Mesendoderm (in vitro differentiated cells): ENCODE data around the gene EXTL1. TPM values are rescaled to one million over a fixed set of nuclear protein-coding genes. Genes with fewer than 3 reads are reported as not detected.

Experiments
- DNase-seq: peaks from one replicate; pipeline ENCODE4 v3.0.0; 2013
- H2AK5ac ChIP-seq: 2 replicates; pipeline ENCODE4 v1.6.1; 2013; ENCODE audit warnings: low read length, inconsistent platforms
- H2BK120ac ChIP-seq: 2 replicates; pipeline ENCODE4 v1.6.1; 2013; ENCODE audit warnings: low read depth, mild to moderate bottlenecking, low read length, moderate library complexity, mixed read lengths
- H2BK15ac ChIP-seq: replicated peaks from 2 replicates; pipeline ENCODE4 v1.6.1; 2013; ENCODE audit warnings: low read depth, mild to moderate bottlenecking, moderate library complexity
- H2BK5ac ChIP-seq: 2 replicates; pipeline ENCODE4 v1.6.1; 2013; ENCODE audit warnings: low read length, inconsistent platforms
- H3K18ac ChIP-seq: 2 replicates; pipeline ENCODE4 v1.6.1; 2013; ENCODE audit warnings: mild to moderate bottlenecking, low read length, mixed read lengths
- H3K23ac ChIP-seq: one replicate; pipeline ENCODE4 v1.6.1; 2013; ENCODE audit warnings: low read length
- H3K27ac ChIP-seq: 2 replicates; pipeline ENCODE4 v1.5.1; 2013; ENCODE audit warnings: low read depth, mild to moderate bottlenecking, inconsistent platforms, low read length, moderate library complexity
- H3K27me3 ChIP-seq: 2 replicates; pipeline ENCODE4 v1.6.1; 2013; ENCODE audit warnings: low read length, control low read depth, mild to moderate bottlenecking, inconsistent platforms; ENCODE audit not compliant: insufficient read depth, poor library complexity
- H3K36me3 ChIP-seq: 2 replicates; pipeline ENCODE4 v1.6.1; 2013; ENCODE audit warnings: low read length, inconsistent platforms; ENCODE audit not compliant: control insufficient read depth, insufficient read depth
- H3K4ac ChIP-seq: one replicate; pipeline ENCODE4 v1.6.1; 2013; ENCODE audit warnings: low read depth, mild to moderate bottlenecking, low read length, moderate library complexity
- H3K4me1 ChIP-seq: 2 replicates; pipeline ENCODE4 v1.6.1; 2013; ENCODE audit warnings: low read depth, low read length, inconsistent platforms; ENCODE audit not compliant: control insufficient read depth
- H3K4me2 ChIP-seq: 2 replicates; pipeline ENCODE4 v1.6.1; 2013; ENCODE audit warnings: low read length
- H3K4me3 ChIP-seq: 2 replicates; pipeline ENCODE4 v1.5.1; 2013; ENCODE audit warnings: mild to moderate bottlenecking, low read length
- H3K56ac ChIP-seq: one replicate; pipeline ENCODE4 v1.6.1; 2013; ENCODE audit warnings: low read length
- H3K79me1 ChIP-seq: 2 replicates; pipeline ENCODE4 v1.6.1; 2013; ENCODE audit warnings: low read length, inconsistent platforms
- H3K79me2 ChIP-seq: 2 replicates; pipeline ENCODE4 v1.6.1; 2013; ENCODE audit warnings: mild to moderate bottlenecking, low read length; ENCODE audit not compliant: control insufficient read depth, insufficient read depth
- H3K9ac ChIP-seq: 2 replicates; pipeline ENCODE4 v1.6.1; 2013; ENCODE audit warnings: low read length, inconsistent platforms
- H4K5ac ChIP-seq: one replicate; pipeline ENCODE4 v1.6.1; 2013; ENCODE audit warnings: low read length
- H4K8ac ChIP-seq: one replicate; pipeline ENCODE4 v1.6.1; 2013; ENCODE audit warnings: low read depth, mild to moderate bottlenecking, control low read depth, low read length, moderate library complexity
- WGBS: extraction: QIAGEN DNeasy Blood & Tissue Kit; methylation state at CpG from one replicate; pipeline ENCODE4 v1.1.7; 2013; ENCODE audit warnings: low lambda C conversion rate, missing lambda C conversion rate; ENCODE audit not compliant: insufficient coverage; ENCODE audit errors: extremely low coverage; 5-methylcytosine and 5-hydroxymethylcytosine counted together
- polyA plus RNA-seq, 2 experiments: library from polyadenylated mRNA; stranded (reverse); fragments of 200-250 nt; gene quantifications; one replicate each; pipeline ENCODE4 v1.2.3, GENCODE V29; 2013

EXTL1 gene
- polyA plus RNA-seq (2013, experiment 1 of 2): 0.21 TPM
- polyA plus RNA-seq (2013, experiment 2 of 2): 0.17 TPM

GRCh38 chr1:26021647-26022403, at the start of gene EXTL1:
Gene EXTL1 (plus strand): TSS chr1:26021775. CDS start chr1:26022647, 872 bp downstream.
- H4K5ac ChIP-seq: no peak within 1 kb of the TSS
- no peaks in the 10 kb centered on the region for H3K36me3 ChIP-seq
- no peaks in the 10 kb centered on the region for H3K4me1 ChIP-seq
- H3K79me2 ChIP-seq: no peaks in the 10 kb centered on the region
- no peak within 1 kb of the TSS for H2BK120ac ChIP-seq
- H2AK5ac ChIP-seq: no peak within 1 kb of the TSS
- H3K27me3 ChIP-seq: no peaks in the 10 kb centered on the region
- no peak within 1 kb of the TSS for H3K27ac ChIP-seq
- peak within 1 kb of the TSS; percentile 60 for H3K9ac ChIP-seq
- H3K4ac ChIP-seq: no peak within 1 kb of the TSS
- H2BK5ac ChIP-seq: no peak within 1 kb of the TSS
- H3K4me2 ChIP-seq: peak within 1 kb of the TSS; percentile 35
- no peak within 1 kb of the TSS for H3K23ac ChIP-seq
- H3K18ac ChIP-seq: no peak within 1 kb of the TSS
- no peak within 1 kb of the TSS for H4K8ac ChIP-seq
- no peak within 1 kb of the TSS for H3K4me3 ChIP-seq
- peak within 1 kb of the TSS; percentile 78 for H3K56ac ChIP-seq
- peak; percentile 91 for DNase-seq
- no peak within 1 kb of the TSS for H2BK15ac ChIP-seq
- H3K79me1 ChIP-seq: no peaks in the 10 kb centered on the region
- whole genome bisulfite sequencing: no CpG with 5 or more reads among the region's 15 CpGs

DNA sequence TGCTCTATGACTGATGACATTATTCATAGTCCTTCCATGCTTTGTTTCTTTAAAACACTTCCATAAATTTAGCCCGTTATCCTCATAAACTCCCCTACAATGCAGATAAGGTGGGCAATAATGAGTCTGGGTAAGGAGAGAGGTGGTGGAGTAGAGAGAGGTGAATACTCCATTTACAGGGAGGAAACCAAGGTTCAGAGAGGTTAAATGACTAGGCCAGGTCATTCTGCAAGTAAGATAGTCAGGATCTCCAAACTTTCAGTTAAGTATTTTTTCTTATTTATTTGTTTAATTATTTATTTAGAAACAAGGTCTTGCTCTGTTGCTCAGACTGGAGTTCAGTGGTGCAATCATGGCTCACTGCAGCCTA, 49.8 kb upstream of the EXTL1 start:
- Histone ChIP-seq H4K8ac (no peak overlapping the region), H3K27me3 (no peaks in the 10 kb centered on the region), H3K4me3 (no peak overlapping the region), H3K18ac (no peak overlapping the region), H2BK120ac (no peak overlapping the region), H2BK5ac (no peak overlapping the region), H3K36me3 (no peaks in the 10 kb centered on the region), H3K9ac (no peak overlapping the region), H3K56ac (no peak overlapping the region), H3K23ac (no peak overlapping the region), H3K4ac (no peak overlapping the region), H3K4me2 (no peak overlapping the region), H3K27ac (no peak overlapping the region), H3K4me1 (peaks cover 9% of the 10 kb centered on the region), H4K5ac (no peak overlapping the region), H2AK5ac (no peak overlapping the region), H3K79me1 (no peaks in the 10 kb centered on the region), H3K79me2 (no peaks in the 10 kb centered on the region), H2BK15ac (no peak overlapping the region)
- no peak for DNase-seq
- no CpG with 5 or more reads among the region's 1 CpG for WGBS

DNA sequence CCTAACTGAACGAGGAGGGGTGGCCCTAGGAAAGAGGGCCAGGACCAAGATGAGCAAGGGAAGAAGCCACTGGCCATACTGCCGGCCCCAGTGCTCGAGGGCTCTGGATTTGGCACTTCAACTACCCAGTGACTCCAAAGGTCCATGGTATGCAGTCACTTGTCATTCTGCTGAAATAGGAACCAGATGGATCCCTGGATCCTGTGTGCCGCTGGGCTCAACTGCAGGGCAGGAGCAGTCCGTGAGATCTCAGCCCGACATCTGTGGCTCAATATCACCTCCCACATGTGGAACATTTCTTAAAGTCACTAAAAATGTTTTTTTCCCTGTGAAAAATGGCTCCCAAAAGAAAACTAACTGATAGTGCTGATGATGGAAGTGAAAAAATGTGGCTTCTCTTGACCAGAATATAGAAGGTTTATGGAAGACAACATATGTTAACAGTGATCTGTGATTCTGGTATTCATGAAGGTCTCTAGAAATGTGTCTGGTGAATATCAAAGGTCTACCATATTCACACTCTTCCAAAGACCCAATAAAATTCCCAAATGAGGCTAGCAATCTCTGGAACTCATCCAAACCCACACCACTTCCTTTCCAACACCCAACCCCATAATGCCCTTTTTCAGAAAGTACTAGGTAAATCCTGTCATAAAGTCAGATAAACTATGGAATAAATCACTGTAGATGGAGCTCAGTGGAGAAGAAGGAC, 47.8 kb upstream of the EXTL1 start:
- Histone ChIP-seq H3K36me3 (no peaks in the 10 kb centered on the region), H2AK5ac (no peak overlapping the region), H4K5ac (no peak overlapping the region), H4K8ac (no peak overlapping the region), H3K27me3 (no peaks in the 10 kb centered on the region), H2BK15ac (no peak overlapping the region), H3K4me3 (no peak overlapping the region), H3K23ac (no peak overlapping the region), H2BK5ac (no peak overlapping the region), H3K56ac (no peak overlapping the region), H2BK120ac (no peak overlapping the region), H3K4me2 (no peak overlapping the region), H3K18ac (no peak overlapping the region), H3K27ac (no peak overlapping the region), H3K9ac (no peak overlapping the region), H3K79me1 (no peaks in the 10 kb centered on the region), H3K4me1 (peaks cover 6% of the 10 kb centered on the region), H3K79me2 (no peaks in the 10 kb centered on the region), H3K4ac (no peak overlapping the region)
- WGBS: no CpG with 5 or more reads among the region's 6 CpGs
- DNase-seq: no peak

DNA sequence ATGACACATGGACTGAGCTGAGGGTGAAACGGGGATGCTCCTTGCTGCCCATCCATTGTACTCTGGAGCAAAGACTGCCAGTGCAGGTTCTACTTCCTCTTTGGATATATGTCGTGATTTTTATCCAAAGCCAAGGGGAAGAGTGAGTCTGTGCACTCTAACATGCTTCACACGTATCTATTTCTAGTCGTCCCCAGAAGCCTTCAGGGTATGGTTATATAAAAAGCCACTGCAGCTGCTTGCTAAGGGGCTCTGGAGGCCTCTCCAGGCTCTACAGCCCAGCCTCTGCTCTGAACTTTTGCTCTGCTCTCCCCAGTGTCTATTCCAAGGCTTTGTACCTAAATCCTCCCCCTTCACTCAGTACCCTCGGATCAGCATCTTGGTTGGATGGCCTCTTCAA, 43.8 kb upstream of the EXTL1 start:
- DNase-seq: no peak
- H3K4ac ChIP-seq: no peak overlapping the region
- H3K4me2 ChIP-seq: no peak overlapping the region
- H3K23ac ChIP-seq: no peak overlapping the region
- H3K27me3 ChIP-seq: no peaks in the 10 kb centered on the region
- H3K79me2 ChIP-seq: no peaks in the 10 kb centered on the region
- H3K9ac ChIP-seq: no peak overlapping the region
- H3K4me1 ChIP-seq: no peaks in the 10 kb centered on the region
- H3K27ac ChIP-seq: no peak overlapping the region
- H2AK5ac ChIP-seq: no peak overlapping the region
- no peak overlapping the region for H2BK120ac ChIP-seq
- WGBS: no CpG with 5 or more reads among the region's 5 CpGs
- no peak overlapping the region for H2BK5ac ChIP-seq
- H3K36me3 ChIP-seq: peaks cover 3% of the 10 kb centered on the region
- no peak overlapping the region for H2BK15ac ChIP-seq
- no peak overlapping the region for H3K56ac ChIP-seq
- no peak overlapping the region for H3K18ac ChIP-seq
- H3K4me3 ChIP-seq: no peak overlapping the region
- H3K79me1 ChIP-seq: no peaks in the 10 kb centered on the region
- H4K5ac ChIP-seq: no peak overlapping the region
- H4K8ac ChIP-seq: no peak overlapping the region

- Histone ChIP-seq H3K18ac (no peak overlapping the region), H3K4ac (no peak overlapping the region), H4K5ac (no peak overlapping the region), H3K56ac (no peak overlapping the region), H2BK15ac (no peak overlapping the region), H2AK5ac (no peak overlapping the region), H3K23ac (no peak overlapping the region), H3K27ac (no peak overlapping the region), H2BK120ac (no peak overlapping the region), H3K79me1 (no peaks in the 10 kb centered on the region), H3K4me2 (no peak overlapping the region), H3K36me3 (peaks cover 3% of the 10 kb centered on the region), H3K27me3 (no peaks in the 10 kb centered on the region), H3K9ac (no peak overlapping the region), H2BK5ac (no peak overlapping the region), H3K4me1 (no peaks in the 10 kb centered on the region), H3K4me3 (no peak overlapping the region), H4K8ac (no peak overlapping the region), H3K79me2 (no peaks in the 10 kb centered on the region)
- DNase-seq: no peak
- no CpG with 5 or more reads among the region's 2 CpGs for WGBS
These were observed 43.2 kb upstream of the EXTL1 start for GRCh38 chr1:25978403-25978802.
